Spleen (tissue), 7 donors: ENCODE results near the gene AREG.

Experiments used
- POLR2A ChIP-seq, 3 donors: fragments of 450-650 bp; IDR thresholded peaks; one replicate each; pipeline ENCODE4 v1.5.1; 2017; ENCODE audit warnings: antibody characterized with exemption in 3 of 3, mild to moderate bottlenecking in 1 of 3
- TF ChIP-seq, protein P1 (sequence below), 11 experiments: fragments of 200-600 bp in 7 of 11; fragments of 450-650 bp in 4 of 11; sonication (generic) in 4 of 11; IDR thresholded peaks in 8 of 11; conservative IDR thresholded peaks in 3 of 11; 1 replicate in 7 of 11; 2 replicates in 4 of 11; pipeline versions ENCODE4 v1.4.0 to v1.8.0; 2016 to 2021; ENCODE audit warnings: antibody characterized with exemption in 11 of 11, inconsistent platforms in 4 of 11, mild to moderate bottlenecking in 1 of 11
- donor health status: DM: no; HTN: no; CAD: no; lungs with moderate emphysema.
- donor health status: DM: no; HTN: no; CAD: no.
- donor health status: DM: no; HTN: no; CAD: no.

DNA sequence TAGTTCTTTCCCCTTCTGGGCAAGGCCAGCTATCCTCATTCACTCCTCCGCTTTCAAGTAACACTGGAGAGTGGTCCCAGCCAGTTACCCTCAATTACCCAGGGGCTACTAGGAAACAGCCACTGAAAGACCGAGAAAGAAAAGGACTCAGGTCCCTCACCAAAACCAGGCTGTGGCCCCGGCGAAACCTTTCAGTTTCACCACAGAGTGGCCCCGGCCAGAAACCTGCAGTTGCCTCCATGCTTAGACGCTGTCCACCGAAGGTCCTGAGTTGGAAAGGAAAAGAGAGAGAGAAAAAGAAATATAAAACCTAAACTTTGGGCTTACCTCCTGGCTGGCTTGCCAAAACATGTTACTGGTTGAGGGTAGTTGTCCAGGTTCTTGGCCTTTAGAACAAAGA, 5.0 kb upstream of the AREG start:
- TF ChIP-seq, protein P1, sequence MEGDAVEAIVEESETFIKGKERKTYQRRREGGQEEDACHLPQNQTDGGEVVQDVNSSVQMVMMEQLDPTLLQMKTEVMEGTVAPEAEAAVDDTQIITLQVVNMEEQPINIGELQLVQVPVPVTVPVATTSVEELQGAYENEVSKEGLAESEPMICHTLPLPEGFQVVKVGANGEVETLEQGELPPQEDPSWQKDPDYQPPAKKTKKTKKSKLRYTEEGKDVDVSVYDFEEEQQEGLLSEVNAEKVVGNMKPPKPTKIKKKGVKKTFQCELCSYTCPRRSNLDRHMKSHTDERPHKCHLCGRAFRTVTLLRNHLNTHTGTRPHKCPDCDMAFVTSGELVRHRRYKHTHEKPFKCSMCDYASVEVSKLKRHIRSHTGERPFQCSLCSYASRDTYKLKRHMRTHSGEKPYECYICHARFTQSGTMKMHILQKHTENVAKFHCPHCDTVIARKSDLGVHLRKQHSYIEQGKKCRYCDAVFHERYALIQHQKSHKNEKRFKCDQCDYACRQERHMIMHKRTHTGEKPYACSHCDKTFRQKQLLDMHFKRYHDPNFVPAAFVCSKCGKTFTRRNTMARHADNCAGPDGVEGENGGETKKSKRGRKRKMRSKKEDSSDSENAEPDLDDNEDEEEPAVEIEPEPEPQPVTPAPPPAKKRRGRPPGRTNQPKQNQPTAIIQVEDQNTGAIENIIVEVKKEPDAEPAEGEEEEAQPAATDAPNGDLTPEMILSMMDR (IDR thresholded peaks at IDR 0.05 in 8 of 11, conservative IDR thresholded peaks at IDR 0.05 in 3 of 11) = no peak
- TF ChIP-seq POLR2A (IDR thresholded peaks at IDR 0.05) = no peak
